ENCODE data around the gene BAG2.

BAG2 gene

DNA sequence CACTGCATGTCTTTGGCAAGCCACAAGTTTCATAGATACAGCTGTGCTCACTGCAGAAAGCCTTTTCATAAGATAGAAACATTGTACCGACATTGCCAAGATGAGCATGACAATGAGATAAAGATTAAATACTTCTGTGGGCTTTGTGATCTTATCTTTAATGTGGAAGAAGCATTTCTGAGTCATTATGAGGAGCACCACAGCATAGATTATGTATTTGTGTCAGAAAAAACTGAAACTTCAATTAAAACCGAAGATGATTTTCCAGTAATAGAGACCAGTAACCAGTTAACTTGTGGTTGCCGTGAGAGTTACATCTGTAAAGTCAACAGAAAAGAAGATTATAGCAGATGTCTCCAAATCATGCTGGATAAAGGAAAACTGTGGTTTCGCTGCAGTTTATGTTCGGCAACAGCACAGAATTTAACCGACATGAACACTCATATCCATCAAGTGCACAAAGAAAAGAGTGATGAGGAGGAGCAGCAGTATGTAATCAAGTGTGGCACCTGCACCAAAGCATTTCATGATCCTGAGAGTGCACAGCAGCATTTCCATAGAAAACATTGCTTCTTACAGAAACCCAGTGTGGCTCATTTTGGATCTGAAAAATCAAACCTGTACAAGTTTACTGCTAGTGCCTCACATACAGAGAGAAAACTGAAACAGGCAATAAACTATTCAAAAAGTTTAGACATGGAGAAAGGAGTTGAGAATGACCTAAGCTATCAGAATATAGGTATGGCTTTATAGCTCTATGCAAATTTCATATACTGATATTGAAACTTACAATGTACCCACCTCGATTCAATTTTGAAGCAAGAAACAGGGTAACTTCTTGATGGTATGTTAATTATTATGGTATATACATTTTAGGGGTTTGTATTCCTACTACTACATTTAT lies 23.9 kb upstream of the BAG2 start:
- in situ Hi-C loops (cut with HindIII; ENCODE audit: low sequenced_read_pairs) = no loop called here
- DNase-seq (ENCODE audit: low read depth) = no peak
- no peak overlapping the region for H3K4me3 ChIP-seq (ENCODE audit: low read depth, low read length)
- TF ChIP-seq, protein P1, sequence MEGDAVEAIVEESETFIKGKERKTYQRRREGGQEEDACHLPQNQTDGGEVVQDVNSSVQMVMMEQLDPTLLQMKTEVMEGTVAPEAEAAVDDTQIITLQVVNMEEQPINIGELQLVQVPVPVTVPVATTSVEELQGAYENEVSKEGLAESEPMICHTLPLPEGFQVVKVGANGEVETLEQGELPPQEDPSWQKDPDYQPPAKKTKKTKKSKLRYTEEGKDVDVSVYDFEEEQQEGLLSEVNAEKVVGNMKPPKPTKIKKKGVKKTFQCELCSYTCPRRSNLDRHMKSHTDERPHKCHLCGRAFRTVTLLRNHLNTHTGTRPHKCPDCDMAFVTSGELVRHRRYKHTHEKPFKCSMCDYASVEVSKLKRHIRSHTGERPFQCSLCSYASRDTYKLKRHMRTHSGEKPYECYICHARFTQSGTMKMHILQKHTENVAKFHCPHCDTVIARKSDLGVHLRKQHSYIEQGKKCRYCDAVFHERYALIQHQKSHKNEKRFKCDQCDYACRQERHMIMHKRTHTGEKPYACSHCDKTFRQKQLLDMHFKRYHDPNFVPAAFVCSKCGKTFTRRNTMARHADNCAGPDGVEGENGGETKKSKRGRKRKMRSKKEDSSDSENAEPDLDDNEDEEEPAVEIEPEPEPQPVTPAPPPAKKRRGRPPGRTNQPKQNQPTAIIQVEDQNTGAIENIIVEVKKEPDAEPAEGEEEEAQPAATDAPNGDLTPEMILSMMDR (IDR thresholded peaks at IDR 0.05; ENCODE audit: low read depth, low read length, missing control alignments) = no peak

DNA sequence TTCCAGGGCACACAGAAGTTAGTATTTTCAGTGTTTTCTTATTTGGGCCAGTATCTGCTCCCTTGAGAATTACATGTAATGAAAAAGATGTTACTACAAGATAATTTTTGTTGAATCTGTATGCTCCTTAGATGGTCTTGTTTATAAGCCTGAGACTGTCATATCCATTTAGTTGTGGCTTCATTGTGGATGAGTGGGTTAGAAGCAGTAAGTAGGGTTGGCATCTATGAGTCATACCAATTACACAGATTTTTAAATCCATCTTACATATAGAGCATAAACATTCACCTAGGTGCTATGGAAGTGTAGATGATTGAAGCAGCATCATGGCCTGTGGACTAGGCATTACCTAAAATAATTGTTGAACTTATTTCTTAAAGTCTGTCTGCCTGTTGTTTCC lies 13.5 kb upstream of the BAG2 start:
- in situ Hi-C loops (cut with HindIII; ENCODE audit: low sequenced_read_pairs) = no loop called here
- no peak for DNase-seq (ENCODE audit: low read depth)
- TF ChIP-seq, protein P1 (IDR thresholded peaks at IDR 0.05; ENCODE audit: low read depth, low read length, missing control alignments) = no peak
- no peak overlapping the region for H3K4me3 ChIP-seq (ENCODE audit: low read depth, low read length)

DNA sequence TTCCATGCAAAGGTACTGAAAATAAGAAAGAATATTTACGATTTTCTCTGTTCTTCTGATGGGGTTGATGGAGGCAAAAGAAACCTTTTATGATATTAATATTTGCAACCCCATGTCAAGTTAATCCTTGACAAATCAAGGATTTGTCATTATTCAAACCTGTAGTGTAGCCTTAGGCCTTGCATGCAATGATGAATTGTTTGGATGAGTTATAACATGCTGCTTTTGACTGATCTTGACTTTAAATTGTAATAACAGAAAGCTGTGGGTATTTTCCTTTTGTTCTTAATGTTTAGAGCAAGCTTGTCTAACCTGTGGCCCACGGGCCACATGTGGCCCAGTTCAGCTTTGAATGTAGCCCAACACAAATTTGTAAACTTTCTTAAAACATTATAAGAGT lies 13.0 kb upstream of the BAG2 start:
- DNase-seq (ENCODE audit: low read depth) = no peak
- in situ Hi-C loops (cut with HindIII; ENCODE audit: low sequenced_read_pairs) = no loop called here
- TF ChIP-seq, protein P1 (IDR thresholded peaks at IDR 0.05; ENCODE audit: low read depth, low read length, missing control alignments) = no peak
- H3K4me3 ChIP-seq (ENCODE audit: low read depth, low read length) = no peak overlapping the region

DNA sequence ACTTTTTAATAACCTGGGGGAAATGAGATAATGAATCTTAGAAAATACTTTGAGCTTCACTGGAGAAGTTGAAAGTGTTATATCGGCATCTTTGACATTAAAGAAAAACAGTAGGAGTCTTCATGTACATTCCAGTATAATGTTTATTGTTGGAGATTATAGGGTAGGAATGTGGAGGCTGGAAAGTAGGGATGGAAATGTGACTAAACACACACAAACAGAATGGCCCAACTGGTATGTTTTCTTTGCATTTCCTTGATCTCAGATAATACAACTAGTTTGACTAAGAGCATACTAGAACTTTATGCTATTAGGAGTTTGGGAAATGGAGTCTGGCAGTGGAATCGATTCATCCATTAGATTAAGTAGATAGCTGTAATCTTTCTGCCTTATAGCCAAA lies 10.1 kb upstream of the BAG2 start:
- H3K4me3 ChIP-seq (ENCODE audit: low read depth, low read length) = no peak overlapping the region
- TF ChIP-seq, protein P1 (IDR thresholded peaks at IDR 0.05; ENCODE audit: low read depth, low read length, missing control alignments) = no peak
- no peak for DNase-seq (ENCODE audit: low read depth)
- in situ Hi-C loops (cut with HindIII; ENCODE audit: low sequenced_read_pairs) = no loop called here

DNA sequence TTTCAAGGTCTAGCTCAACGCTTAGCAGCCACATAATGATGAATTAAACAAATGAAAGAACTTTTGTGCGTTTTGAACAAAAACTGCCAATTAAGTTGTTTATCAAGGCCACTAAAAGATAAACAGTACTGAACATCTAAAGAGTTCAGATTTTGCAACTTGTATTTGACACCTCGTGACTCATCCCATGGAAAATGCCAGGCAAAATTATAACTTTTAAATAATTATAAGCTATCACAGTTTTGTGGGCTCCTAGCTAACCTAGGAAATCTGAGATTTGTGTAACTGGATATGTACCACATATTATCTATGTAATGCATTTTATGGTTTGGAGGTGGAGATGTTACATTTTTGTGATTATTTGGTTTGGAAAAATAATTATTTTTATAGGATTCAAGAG lies 9.6 kb upstream of the BAG2 start:
- TF ChIP-seq, protein P1 (IDR thresholded peaks at IDR 0.05; ENCODE audit: low read depth, low read length, missing control alignments) = no peak
- in situ Hi-C loops (cut with HindIII; ENCODE audit: low sequenced_read_pairs) = no loop called here

DNA sequence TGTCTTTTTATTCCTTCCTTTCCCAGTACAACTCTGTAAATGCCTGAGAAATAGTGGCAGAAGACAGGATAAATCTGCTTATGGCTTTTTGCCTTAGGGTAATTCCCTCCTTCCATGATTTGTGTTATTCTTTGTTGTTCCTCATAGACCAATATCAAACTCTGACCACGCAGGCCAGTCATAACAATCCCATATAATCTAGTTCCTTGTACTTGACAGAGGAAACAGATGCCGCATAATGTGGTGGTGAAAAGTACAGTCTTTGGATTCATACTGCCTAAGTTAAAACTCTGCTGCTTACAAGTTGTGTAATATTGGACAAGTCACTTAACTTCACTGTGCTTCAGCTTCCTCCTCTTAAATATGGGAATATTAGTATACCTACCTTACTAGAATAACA lies 8.2 kb upstream of the BAG2 start:
- H3K4me3 ChIP-seq (ENCODE audit: low read depth, low read length) = no peak overlapping the region

More for the DNA sequence above, 9.6 kb upstream of the BAG2 start:
- DNase-seq (ENCODE audit: low read depth) = no peak
- no peak overlapping the region for H3K4me3 ChIP-seq (ENCODE audit: low read depth, low read length)

More for the DNA sequence above, 8.2 kb upstream of the BAG2 start:
- DNase-seq (ENCODE audit: low read depth) = no peak
- TF ChIP-seq, protein P1 (IDR thresholded peaks at IDR 0.05; ENCODE audit: low read depth, low read length, missing control alignments) = no peak
- in situ Hi-C loops (cut with HindIII; ENCODE audit: low sequenced_read_pairs) = no loop called here

All from astrocyte of the cerebellum (primary cell).